Islet of Langerhans (tissue), 1 donor: ENCODE data around the gene SETD1B.
"Not testable (repeated sequence)": the region's sequence is repeated elsewhere in the genome, so short reads cannot be mapped to it uniquely, and the experiment has no call there.

Experiments
- FAIRE-seq: peaks from one replicate; lab custom pipeline; 2011; peaks lifted over from hg19 to GRCh38; lab: Jason Lieb, UNC

Gene SETD1B

DNA sequence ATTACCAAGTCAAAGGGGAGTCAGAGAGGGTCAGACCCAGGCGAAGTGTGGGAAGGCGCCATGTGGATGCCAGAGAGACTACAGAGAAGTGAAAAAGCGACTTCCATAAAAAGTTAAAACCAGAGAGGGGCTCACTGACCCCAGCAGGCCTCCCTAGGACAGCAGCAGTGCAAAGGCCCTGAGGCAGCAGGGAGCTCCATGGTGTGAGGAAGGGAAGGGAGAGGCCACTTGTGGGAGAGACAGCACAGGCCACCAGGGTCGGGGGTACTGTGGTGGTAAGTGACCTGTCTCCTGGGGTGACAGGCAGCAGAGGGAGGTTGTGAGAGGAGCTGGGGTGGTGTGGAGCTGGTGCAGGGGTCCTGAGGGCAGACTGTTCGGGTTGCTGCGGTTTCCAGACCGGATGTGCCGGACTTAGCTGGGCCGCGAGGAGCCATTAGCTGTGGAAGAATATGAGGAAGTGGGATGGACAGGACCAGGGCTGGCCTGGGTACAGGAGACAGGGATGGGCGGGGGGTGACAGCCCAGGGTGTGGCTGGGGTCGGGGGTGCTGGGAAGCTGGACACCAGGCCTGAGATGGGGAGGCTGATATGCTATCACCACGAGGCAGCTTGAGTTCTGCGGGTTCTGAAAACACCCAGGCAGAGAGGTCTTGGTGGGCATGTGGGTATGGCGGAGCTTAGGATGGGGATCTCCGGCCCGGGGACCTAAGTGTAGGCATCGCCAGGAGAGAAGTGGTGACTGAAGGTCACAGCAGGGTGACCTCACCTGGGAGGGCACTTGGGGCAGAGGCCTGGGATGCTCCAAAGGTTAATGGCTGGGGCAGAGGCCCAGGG, 22.7 kb downstream of the SETD1B start:
- FAIRE-seq = no peak

DNA sequence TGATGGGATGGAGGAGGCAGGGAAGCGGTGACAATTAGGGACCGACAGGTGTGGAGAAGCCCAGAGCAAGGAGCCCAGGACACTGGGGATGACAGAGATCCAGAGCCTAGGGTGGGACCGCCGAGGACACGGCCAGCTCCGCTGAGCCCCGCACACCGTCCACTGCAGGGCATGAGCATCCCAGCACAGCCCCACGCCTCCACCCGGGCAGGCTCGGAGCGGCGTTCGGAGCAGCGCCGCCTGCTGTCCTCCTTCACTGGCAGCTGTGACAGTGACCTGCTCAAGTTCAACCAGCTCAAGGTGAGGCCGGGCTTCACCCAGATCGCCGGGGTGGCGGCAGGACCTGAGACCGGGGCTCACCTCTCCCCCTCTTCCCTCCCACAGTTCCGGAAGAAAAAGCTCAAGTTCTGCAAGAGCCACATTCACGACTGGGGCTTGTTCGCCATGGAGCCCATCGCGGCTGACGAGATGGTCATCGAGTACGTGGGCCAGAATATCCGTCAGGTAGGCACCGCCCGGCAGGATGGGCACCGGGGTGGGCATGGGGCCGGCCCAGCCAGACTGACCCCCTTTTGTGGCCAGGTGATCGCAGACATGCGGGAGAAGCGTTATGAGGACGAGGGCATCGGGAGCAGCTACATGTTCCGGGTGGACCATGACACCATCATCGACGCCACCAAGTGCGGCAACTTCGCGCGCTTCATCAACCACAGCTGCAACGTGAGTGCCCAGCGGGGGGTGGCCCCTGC, 23.7 kb downstream of the SETD1B start:
- no peak for FAIRE-seq

GRCh38 chr12:121828306-121828705, 24.5 kb downstream of the SETD1B start:
- no peak for FAIRE-seq

GRCh38 chr12:121828826-121829225, 25.0 kb downstream of the SETD1B start:
- FAIRE-seq = no peak

- FAIRE-seq = no peak
Observed at GRCh38 chr12:121829250-121829918, 25.6 kb downstream of the SETD1B start.

DNA sequence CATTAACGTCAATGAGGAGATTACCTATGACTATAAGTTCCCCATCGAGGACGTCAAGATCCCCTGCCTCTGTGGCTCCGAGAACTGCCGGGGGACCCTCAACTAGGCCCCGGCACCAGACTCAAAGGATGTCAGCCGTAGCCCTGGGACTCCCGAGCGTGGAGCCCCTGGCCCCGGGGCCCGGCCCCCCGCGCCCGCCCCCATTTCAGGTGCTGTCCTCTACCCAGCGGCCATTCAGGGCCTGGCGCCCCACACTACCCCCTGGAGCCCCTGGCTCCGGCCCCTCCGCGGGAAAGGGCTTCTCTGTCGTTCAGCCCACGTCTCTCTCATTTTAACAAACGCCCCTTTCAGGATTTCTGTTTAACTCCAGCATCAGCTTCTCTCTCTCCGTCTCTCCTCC, 26.3 kb downstream of the SETD1B start:
- FAIRE-seq = no peak

- FAIRE-seq = no peak
Observed at GRCh38 chr12:121830588-121831265, 26.9 kb downstream of the SETD1B start.

- no peak for FAIRE-seq
Observed at GRCh38 chr12:121831571-121832245, 27.9 kb downstream of the SETD1B start.

DNA sequence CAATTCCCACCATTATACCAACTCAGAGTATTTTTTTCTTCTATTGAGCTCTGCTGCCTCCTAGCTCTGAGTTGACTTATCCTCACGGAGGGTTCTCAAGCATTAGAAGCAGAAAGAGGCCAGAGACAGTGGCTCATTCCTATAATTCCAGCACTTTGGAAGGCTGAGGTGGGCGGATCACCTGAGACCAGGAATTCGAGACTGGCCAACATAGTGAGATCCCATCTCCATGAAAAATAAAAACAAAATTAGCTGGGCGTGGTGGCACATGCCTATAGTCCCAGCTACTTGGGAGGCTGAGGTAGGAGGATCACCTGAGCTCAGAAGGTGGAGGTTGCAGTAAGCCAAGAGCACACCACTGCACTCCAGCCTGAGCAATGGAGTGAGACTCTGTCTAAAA, 33.9 kb downstream of the SETD1B start:
- FAIRE-seq = no peak

GRCh38 chr12:121838126-121838525, 34.3 kb downstream of the SETD1B start:
- FAIRE-seq = no peak

GRCh38 chr12:121839106-121839992, 35.5 kb downstream of the SETD1B start:
- FAIRE-seq = no peak

- FAIRE-seq = no peak
Observed at GRCh38 chr12:121839993-121840761, 36.4 kb downstream of the SETD1B start.

DNA sequence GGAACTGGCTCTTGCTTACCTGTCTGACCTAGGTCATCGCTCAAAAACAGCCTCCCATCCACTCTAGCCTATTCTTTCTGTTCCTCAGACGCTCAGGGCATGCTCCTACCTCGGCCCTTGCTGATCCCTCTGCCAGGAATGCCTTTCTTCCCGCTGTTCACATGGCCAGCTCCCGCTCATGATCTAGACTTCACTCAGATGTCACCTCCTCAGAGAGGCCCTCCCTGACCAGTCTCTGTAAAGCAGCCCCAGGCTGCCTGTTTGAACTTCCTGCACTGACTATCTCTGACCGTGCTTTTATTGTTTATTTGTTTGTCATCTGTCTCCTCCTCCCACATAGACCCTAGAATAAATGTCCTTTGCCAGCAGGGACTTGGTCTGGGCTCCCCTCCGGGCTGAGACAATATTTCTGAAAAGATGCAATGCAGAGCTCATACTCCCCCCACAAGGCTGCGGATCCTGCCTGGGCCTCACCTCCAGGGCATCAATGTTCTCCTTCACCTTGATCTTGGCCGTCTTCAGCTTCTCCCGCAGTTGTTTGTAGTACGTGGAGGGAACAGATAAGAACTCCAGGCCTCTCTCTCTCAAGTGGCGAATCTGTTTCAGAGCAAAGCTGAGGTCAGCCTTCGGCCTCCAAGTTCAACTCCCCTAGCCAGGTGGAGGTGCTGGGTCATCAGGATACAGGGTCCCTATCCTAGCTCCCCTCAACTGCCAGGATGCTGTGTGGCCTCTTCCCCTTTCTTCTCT, 39.6 kb downstream of the SETD1B start:
- FAIRE-seq = no peak

DNA sequence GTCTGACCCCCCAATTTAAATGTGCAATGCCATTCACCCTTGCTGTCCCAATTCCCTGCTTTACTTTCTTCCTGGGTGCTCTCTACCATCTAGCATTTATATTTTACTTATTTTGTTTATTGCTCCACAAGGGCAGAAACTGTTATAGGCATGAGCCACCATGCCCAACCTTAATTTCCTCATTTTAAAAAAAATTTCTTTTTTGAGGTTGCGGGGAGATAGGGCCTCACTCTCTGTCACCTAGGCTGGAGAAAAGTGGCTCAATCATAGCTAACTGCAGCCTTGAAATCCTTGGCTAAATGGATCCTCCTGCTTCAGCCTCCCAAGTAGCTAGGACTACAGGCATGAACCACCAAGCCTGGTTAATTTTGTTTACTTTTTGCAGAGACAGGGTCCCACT, 41.9 kb downstream of the SETD1B start:
- no peak for FAIRE-seq

GRCh38 chr12:121849211-121849610, 45.4 kb downstream of the SETD1B start:
- FAIRE-seq = no peak

DNA sequence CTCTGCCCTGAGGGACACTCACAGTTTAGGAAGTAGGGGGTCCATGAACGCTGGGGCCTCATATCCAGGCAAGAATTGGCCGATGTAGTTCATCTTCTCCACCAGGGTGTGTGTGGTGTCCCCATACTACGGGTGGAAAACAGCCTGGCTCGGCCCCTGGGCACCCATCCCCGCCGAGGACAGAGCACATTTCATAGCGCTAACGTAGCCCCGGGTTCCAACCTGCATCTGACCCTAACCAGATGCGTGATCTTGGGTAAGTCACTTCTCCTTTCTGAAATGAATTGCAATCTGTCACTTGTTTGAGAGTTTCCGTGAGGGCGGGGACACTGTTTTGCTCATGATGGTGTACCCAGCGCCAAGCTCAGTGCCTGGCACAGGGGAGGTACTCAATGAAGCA, 45.9 kb downstream of the SETD1B start:
- FAIRE-seq = no peak

DNA sequence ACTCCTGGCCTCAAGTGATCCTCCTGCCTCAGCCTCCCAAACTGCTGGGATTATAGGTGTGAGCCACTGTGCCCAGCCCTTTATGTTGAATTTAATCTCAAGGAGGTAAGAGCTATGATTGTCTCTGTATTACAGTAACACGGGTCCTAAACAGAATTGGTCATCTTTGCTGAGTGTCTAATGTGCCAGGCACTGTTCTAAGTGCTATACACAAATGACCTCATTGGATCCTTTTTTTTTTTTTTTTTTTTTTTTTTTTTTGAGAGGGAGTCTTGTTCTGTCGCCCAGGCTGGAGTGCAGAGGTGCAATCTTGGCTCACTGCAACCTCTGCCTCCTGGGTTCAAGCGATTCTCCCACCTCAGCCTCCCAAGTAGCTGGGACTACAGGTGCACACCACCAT, 48.6 kb downstream of the SETD1B start:
- not testable (repeated sequence) for FAIRE-seq

DNA sequence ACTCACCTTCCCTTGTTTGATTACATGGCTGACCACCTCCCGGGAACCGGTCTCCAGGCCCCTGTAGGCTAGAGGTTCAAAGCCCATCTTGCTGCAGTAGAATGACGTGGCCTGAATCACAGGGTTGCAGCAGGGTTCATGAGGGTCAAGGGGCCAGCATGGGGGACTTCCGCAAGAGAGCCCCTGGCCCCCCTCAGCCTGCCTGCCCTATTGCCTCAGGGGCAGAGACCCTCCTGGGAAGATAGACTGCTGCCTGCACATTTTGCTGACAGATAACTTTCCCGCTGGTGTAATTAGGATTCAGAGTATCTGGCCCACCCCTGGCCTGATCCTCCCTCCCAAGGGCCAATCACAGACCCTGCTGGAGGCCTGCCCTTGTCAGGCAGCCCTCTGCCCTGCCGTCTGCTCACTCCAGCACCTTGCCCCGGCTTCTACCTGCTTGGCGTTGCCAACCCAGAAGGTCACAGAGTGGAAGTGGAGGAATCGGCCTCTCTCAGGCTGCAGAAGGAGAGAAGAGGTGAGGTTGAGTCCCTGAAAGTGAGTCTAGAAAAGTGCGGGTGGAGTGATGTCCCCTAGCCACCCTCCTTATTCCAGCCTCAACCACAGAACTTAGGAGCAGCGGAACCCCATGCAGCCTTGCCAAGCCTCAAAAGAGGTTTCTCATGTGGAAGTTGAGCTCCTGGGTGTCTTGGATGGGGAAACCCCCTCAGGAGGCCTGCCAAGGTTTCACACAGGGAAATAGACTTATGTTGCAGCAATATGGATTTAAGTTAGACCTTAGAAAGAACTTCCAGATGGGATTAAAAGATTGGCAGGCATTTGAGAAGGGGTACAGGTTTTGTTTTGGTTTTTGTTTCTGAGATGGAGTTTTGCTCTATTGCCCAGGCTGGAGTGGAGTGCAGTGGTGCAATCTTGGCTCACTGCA, 53.8 kb downstream of the SETD1B start:
- no peak for FAIRE-seq
